Fibroblast of mammary gland (primary cell): ENCODE results near the gene SUV39H1.

Source experiments
- DNase-seq: peaks from one replicate; pipeline ENCODE4 v3.0.0-alpha.2; 2010; ENCODE audit warnings: low read depth
- H3K4me3 ChIP-seq: 2 replicates; pipeline ENCODE4 v1.5.1; 2011; ENCODE audit warnings: low read depth, mild to moderate bottlenecking, low read length, moderate library complexity; ENCODE audit not compliant: control insufficient read depth
- CTCF ChIP-seq: conservative IDR thresholded peaks from 2 replicates; pipeline ENCODE4 v1.5.1; 2011; ENCODE audit warnings: low read depth, low read length, inconsistent platforms; ENCODE audit not compliant: control insufficient read depth, insufficient read depth

The SUV39H1 gene

GRCh38 chrX:48749182-48749581, 52.6 kb downstream of the SUV39H1 start:
- DNase-seq = no peak
- H3K4me3 ChIP-seq = no peak overlapping the region
- TF ChIP-seq CTCF = no peak

GRCh38 chrX:48751343-48751742, 54.8 kb downstream of the SUV39H1 start:
- TF ChIP-seq CTCF = no peak
- H3K4me3 ChIP-seq = no peak overlapping the region
- DNase-seq = no peak

GRCh38 chrX:48752498-48752897, 56.0 kb downstream of the SUV39H1 start:
- no peak for TF ChIP-seq CTCF
- no peak for DNase-seq
- H3K4me3 ChIP-seq = no peak overlapping the region

- no peak overlapping the region for H3K4me3 ChIP-seq
- DNase-seq = no peak
- TF ChIP-seq CTCF = no peak
Measured at GRCh38 chrX:48753708-48754228, 57.2 kb downstream of the SUV39H1 start.

- H3K4me3 ChIP-seq = no peak overlapping the region
- no peak for DNase-seq
- no peak for TF ChIP-seq CTCF
Measured at GRCh38 chrX:48754238-48754637, 57.7 kb downstream of the SUV39H1 start.
